Measurements from ENCODE around the gene PCSK5.

DNA sequence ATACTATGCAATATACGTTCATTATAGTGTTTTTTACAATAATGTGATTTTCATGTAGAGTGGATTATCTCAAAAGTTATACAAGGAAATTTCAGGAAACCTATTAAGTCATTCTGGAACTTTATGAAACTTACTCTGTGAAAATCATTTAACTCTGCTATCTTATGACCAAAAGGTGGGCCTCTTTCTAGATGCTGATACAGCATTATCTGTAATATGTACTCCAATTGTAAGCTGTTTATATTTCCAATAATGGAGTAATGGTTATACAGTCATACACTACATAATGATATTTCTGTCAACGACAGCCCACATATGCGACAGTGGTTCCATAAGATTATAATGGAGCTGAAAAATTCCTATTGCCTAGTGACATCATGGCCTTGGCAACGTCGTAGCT, 18.8 kb upstream of the PCSK5 start:
- TF ChIP-seq CTCF (optimal IDR thresholded peaks at IDR 0.05 in 1 of 3, IDR thresholded peaks at IDR 0.05 in 1 of 3, conservative IDR thresholded peaks at IDR 0.05 in 1 of 3; ENCODE audit: extremely low read depth in 1 of 3, insufficient read depth in 2 of 3, low read length in 3 of 3), result no peak
- no peak for TF ChIP-seq EZH2 (IDR thresholded peaks at IDR 0.05; ENCODE audit: low read length)
